ENCODE data around the gene LSM4. TPM values are rescaled to one million over a fixed set of nuclear protein-coding genes. Genes with fewer than 3 reads are reported as not detected.

LSM4 gene
- total RNA-seq, 4 donors from 2014 or later = 122 to 294 (median 193) TPM

GRCh38 chr19:18291590-18292461 is 31.1 kb downstream of the LSM4 start:
- DNase-seq (peak; percentile 61 to 72), ATAC-seq (peak; percentile 72)
- TF ChIP-seq CTCF (IDR thresholded peaks at IDR 0.05 in 4 of 5, conservative IDR thresholded peaks at IDR 0.05 in 1 of 5) (no peak), POLR2A (IDR thresholded peaks at IDR 0.05) (peak; percentile 46 to 79)
- no peaks in the 10 kb centered on the region for H3K36me3 ChIP-seq
- in situ Hi-C loops (cut with MboI; ENCODE audit: low sequenced_read_pairs in 4 of 4) = no loop called here
- H3K27me3 ChIP-seq = no peaks in the 10 kb centered on the region
- H3K4me3 ChIP-seq = peak overlapping the region; percentile 67 to 88 (median 74)
- H3K9me3 ChIP-seq = no peaks in the 10 kb centered on the region
- peak overlapping the region; percentile 86 to 98 (median 93) for H3K27ac ChIP-seq
- peaks cover 5 to 9% of the 10 kb centered on the region in 2 donors for H3K4me1 ChIP-seq
- intact Hi-C loops (cut with DNase I; ENCODE audit: low total_unique reads) = loop anchor here (1.0 kb wide), 1 partner anchor 10 kb away; no protein-coding TSS in a partner anchor

GRCh38 chr19:18291019-18291524 is 31.8 kb downstream of the LSM4 start:
- Histone ChIP-seq H3K36me3 (no peaks in the 10 kb centered on the region), H3K4me3 (peak overlapping the region; percentile 67 to 88 (median 74)), H3K27me3 (no peaks in the 10 kb centered on the region), H3K9me3 (no peaks in the 10 kb centered on the region), H3K4me1 (peaks cover 5 to 9% of the 10 kb centered on the region in 2 donors), H3K27ac (peak overlapping the region; percentile 86 to 98 (median 93))
- ATAC-seq (no peak), DNase-seq (no peak)
- intact Hi-C loops (cut with DNase I; ENCODE audit: low total_unique reads) (no loop called here), in situ Hi-C loops (cut with MboI; ENCODE audit: low sequenced_read_pairs in 4 of 4) (no loop called here)
- TF ChIP-seq CTCF (IDR thresholded peaks at IDR 0.05 in 4 of 5, conservative IDR thresholded peaks at IDR 0.05 in 1 of 5) = no peak
- no peak for TF ChIP-seq POLR2A (IDR thresholded peaks at IDR 0.05)

GRCh38 chr19:18290302-18291018 is 32.4 kb downstream of the LSM4 start:
- intact Hi-C loops (cut with DNase I; ENCODE audit: low total_unique reads) = no loop called here
- no peak for DNase-seq

More at GRCh38 chr19:18290302-18291018, 32.4 kb downstream of the LSM4 start:
- no peaks in the 10 kb centered on the region for H3K27me3 ChIP-seq
- H3K9me3 ChIP-seq = no peaks in the 10 kb centered on the region
- in situ Hi-C loops (cut with MboI; ENCODE audit: low sequenced_read_pairs in 4 of 4) = no loop called here
- no peak for ATAC-seq
- H3K27ac ChIP-seq = peak overlapping the region; percentile 86 to 98 (median 93)
- peaks cover 5 to 9% of the 10 kb centered on the region in 2 donors for H3K4me1 ChIP-seq
- no peaks in the 10 kb centered on the region for H3K36me3 ChIP-seq
- TF ChIP-seq CTCF (IDR thresholded peaks at IDR 0.05 in 4 of 5, conservative IDR thresholded peaks at IDR 0.05 in 1 of 5) (no peak), POLR2A (IDR thresholded peaks at IDR 0.05) (no peak)
- no peak overlapping the region for H3K4me3 ChIP-seq

Data from gastrocnemius medialis (tissue), 4 donors.